HEK293 (cell line): ENCODE measurements around the gene ITGB2.

Experiments
- CTCF ChIP-seq: fragments of 450-650 bp; formaldehyde crosslinking; IDR thresholded peaks from 2 replicates; pipeline ENCODE4 v1.5.1; 2016; ENCODE audit warnings: missing biosample characterization, missing genetic modification characterization
- GLI4 ChIP-seq: fragments of 450-650 bp; formaldehyde crosslinking; IDR thresholded peaks from 2 replicates; pipeline ENCODE4 v1.5.1; 2016; ENCODE audit warnings: missing biosample characterization, missing genetic modification characterization
- MZF1 ChIP-seq: fragments of 450-650 bp; formaldehyde crosslinking; IDR thresholded peaks from 2 replicates; pipeline ENCODE4 v1.5.1; 2017; ENCODE audit warnings: missing biosample characterization, missing genetic modification characterization, borderline replicate concordance
- PRDM10 ChIP-seq: fragments of 450-650 bp; formaldehyde crosslinking; IDR thresholded peaks from 2 replicates; pipeline ENCODE4 v1.5.1; 2016; ENCODE audit warnings: missing biosample characterization, missing genetic modification characterization
- YY1 ChIP-seq: fragments of 450-650 bp; formaldehyde crosslinking; IDR thresholded peaks from 2 replicates; pipeline ENCODE4 v1.5.1; 2018; ENCODE audit warnings: missing biosample characterization, missing genetic modification characterization
- ZBTB26 ChIP-seq: fragments of 450-650 bp; formaldehyde crosslinking; optimal IDR thresholded peaks from 2 replicates; pipeline ENCODE3; 2016; ENCODE audit warnings: missing biosample characterization, mild to moderate bottlenecking, missing genetic modification characterization
- ZBTB7A ChIP-seq: fragments of 450-650 bp; formaldehyde crosslinking; IDR thresholded peaks from 2 replicates; pipeline ENCODE4 v1.5.1; 2016; ENCODE audit warnings: low read depth, missing biosample characterization, missing genetic modification characterization
- ZNF132 ChIP-seq: fragments of 450-650 bp; formaldehyde crosslinking; IDR thresholded peaks from 2 replicates; pipeline ENCODE4 v1.5.1; 2017; ENCODE audit warnings: missing biosample characterization, missing genetic modification characterization, borderline replicate concordance
- ZNF211 ChIP-seq: fragments of 450-650 bp; formaldehyde crosslinking; IDR thresholded peaks from 2 replicates; pipeline ENCODE4 v1.5.1; 2016; ENCODE audit warnings: low read depth, missing biosample characterization, missing genetic modification characterization
- ZNF324 ChIP-seq: fragments of 450-650 bp; formaldehyde crosslinking; IDR thresholded peaks from 2 replicates; pipeline ENCODE4 v1.5.1; 2016; ENCODE audit warnings: missing biosample characterization, missing genetic modification characterization
- ZNF670 ChIP-seq: fragments of 450-650 bp; formaldehyde crosslinking; IDR thresholded peaks from 2 replicates; pipeline ENCODE4 v1.5.1; 2016; ENCODE audit warnings: missing biosample characterization, missing genetic modification characterization, low read depth

- no peak for TF ChIP-seq MZF1 (tag by site-specific recombination)
- TF ChIP-seq CTCF (tag by site-specific recombination): no peak
- no peak for TF ChIP-seq ZNF670 (tag by site-specific recombination)
- TF ChIP-seq ZBTB26 (tag by site-specific recombination): no peak
- TF ChIP-seq ZNF211 (tag by site-specific recombination): no peak
- TF ChIP-seq YY1 (tag by site-specific recombination): no peak
- TF ChIP-seq PRDM10 (tag by site-specific recombination): no peak
- no peak for TF ChIP-seq GLI4 (tag by site-specific recombination)
- no peak for TF ChIP-seq ZBTB7A
- no peak for TF ChIP-seq ZNF324
- no peak for TF ChIP-seq ZNF132 (tag by site-specific recombination)
Observed at GRCh38 chr21:44938772-44939531, 18.3 kb upstream of the ITGB2 start.
